ENCODE measurements around the gene MOXD1.

DNA sequence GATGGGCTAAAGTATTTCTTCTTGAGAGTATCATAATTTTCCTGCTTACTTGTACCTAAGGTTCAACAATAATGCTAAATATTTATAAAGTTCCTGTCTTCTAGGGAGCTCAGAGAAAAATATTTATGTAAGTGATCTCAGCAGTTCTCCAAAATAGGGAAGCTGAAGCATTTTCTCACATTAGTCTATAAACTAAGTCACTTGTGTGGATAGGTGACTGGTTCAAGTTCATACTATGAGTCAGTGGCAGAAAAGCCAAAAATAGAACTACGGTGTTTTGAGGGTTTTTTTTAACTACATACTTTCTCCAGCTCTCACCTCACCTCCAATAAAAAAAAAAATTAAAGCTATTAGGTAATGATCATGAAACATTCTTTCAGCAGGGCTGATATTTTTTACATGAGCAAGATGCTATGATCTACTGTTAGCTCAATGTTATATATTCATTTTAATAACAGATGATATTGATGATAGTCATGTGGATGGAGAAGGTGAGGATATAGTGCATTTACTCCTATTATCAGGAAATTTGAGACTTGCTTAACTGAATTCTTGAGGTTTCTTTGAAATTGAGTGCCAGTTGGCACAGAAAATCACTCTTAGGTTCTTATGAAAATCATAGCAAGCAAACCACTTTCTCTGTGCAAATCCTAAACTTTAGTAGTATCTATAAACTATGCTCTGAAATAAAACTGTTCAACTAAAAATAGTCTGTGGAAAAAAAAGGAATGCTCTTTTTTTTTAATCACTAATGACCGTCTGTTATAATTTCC is 4.1 kb upstream of the MOXD1 start:
- TF ChIP-seq YY1 (IDR thresholded peaks at IDR 0.05; ENCODE audit: low read depth) (no peak), CTCF (IDR thresholded peaks at IDR 0.05) (no peak), NFIC (IDR thresholded peaks at IDR 0.05; ENCODE audit: borderline replicate concordance) (no peak), USF1 (IDR thresholded peaks at IDR 0.05; ENCODE audit: borderline replicate concordance, low read depth) (no peak), GATA2 (CRISPR knock-in tag; IDR thresholded peaks at IDR 0.05) (no peak), EP300 (IDR thresholded peaks at IDR 0.05; ENCODE audit: borderline replicate concordance in 1 of 2, low read depth in 1 of 2, low read length in 1 of 2) (no peak), FOXM1 (IDR thresholded peaks at IDR 0.05; ENCODE audit: low read depth) (no peak), JUND (IDR thresholded peaks at IDR 0.05) (no peak), EZH2phosphoT487 (IDR thresholded peaks at IDR 0.05; ENCODE audit: borderline replicate concordance, low read depth) (no peak), MAX (IDR thresholded peaks at IDR 0.05; ENCODE audit: low read depth) (no peak)

Measured in SK-N-SH (cell line).